GM23248 (cell line): Measurements from ENCODE around the gene FOXL1.

Source experiments
- EZH2 ChIP-seq: fragments of 200-600 bp; sonication (generic); IDR thresholded peaks from 2 replicates; pipeline ENCODE4 v1.6.1; 2018; ENCODE audit warnings: antibody characterized with exemption, mild to moderate bottlenecking; ENCODE audit not compliant: insufficient read depth, poor library complexity, severe bottlenecking
- EZH2phosphoT487 ChIP-seq: fragments of 200-600 bp; sonication (generic); IDR thresholded peaks from 2 replicates; pipeline ENCODE4 v1.6.1; 2018; ENCODE audit warnings: antibody characterized with exemption, moderate library complexity, mild to moderate bottlenecking, low read depth; ENCODE audit not compliant: insufficient read depth

GRCh38 chr16:86579268-86580062 lies 1.1 kb downstream of the FOXL1 start:
- TF ChIP-seq EZH2 (no peak), EZH2phosphoT487 (no peak)
